GM20000 (cell line): Measurements from ENCODE around the gene OSBPL6.

Source experiments
- DNase-seq: peaks from one replicate; pipeline ENCODE4 v3.0.0; 2012; ENCODE audit warnings: low spot score
- CTCF ChIP-seq: IDR thresholded peaks from 2 replicates; pipeline ENCODE4 v1.5.1; 2012; ENCODE audit warnings: mild to moderate bottlenecking, control low read depth; ENCODE audit errors: extremely low read depth, missing control alignments

OSBPL6 gene

DNA sequence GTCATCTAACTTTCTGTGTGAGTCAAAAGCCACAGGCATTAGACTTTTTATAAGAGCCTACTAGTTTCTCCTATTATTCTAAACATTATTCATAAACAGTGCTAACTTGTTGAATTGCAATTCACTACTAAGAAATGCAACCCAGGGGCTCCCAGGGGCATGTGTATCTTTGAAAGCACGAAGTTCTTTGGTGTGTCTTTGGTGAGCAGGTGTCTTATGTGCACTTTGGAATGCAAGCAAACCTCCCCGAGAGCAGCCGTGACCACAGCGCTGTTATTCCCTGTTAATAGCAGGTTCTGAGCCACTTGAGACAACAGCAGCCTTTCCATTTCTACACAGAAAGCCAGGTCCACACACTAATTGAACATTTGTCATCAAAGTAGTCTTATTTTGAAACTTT is 133.2 kb downstream of the OSBPL6 start:
- no peak for TF ChIP-seq CTCF
- no peak for DNase-seq

DNA sequence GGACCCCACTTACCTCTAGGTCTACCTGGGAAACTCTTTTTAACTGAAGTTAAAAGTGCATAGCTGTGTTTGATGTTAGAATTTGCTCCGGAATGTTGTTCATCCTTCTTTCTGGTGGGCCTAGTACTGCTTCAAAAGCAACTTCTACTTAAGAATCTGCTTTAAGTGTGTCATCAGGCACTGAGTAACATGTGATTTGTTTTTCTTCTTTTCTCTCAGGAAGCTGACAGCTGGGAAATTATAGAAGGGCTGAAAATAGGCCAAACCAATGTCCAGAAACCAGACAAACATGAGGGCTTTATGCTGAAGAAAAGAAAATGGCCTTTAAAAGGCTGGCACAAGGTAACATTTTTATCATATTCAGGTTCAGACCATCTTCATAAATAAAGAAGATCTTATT is 133.7 kb downstream of the OSBPL6 start:
- DNase-seq, result no peak
- no peak for TF ChIP-seq CTCF

GRCh38 chr2:178330175-178331017 is 136.1 kb downstream of the OSBPL6 start:
- DNase-seq, result no peak
- no peak for TF ChIP-seq CTCF

DNA sequence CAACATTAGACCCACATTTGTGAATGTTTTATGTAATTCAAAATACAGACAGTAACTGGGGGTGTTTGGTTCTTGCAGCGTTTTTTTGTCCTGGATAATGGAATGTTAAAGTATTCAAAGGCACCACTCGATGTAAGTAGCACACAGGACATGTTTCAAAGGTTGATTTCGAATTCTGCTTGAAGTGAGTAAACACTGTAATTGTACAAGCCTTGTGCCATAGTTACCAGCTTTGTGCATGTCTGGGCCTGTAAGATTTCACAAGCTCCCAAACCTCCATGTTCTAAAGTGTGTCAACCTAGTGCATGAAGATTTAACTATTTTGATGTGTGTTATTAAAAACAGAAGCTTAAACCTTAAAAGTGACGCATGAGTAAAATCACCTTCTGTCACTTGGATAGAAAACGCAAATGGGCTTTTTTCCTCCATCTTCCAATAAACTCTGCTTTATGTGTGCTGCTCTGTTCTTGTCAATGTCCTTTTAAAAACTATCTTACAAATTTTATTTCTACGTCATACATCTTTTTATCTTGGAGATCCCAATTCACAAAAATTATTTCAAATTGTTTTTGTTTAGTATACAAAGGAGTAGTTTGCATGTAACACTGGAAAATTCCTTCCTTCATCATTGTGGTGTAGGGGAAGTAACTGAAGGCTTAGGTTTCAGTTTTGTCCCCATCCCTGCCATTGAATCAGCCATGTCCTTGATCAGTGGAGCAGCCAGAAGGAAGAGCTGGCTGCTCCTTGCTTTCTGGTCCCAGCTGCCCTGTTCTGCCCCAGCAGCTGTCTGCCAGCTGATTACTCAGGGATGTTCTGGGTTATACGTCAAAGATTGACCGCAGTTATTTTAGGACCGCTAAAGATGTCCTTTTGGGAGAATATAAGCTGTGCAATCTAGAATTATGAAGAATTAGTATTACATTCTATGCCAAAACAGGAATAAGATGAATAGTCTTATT is 137.4 kb downstream of the OSBPL6 start:
- no peak for TF ChIP-seq CTCF
- DNase-seq, result no peak

GRCh38 chr2:178333851-178334250 is 139.5 kb downstream of the OSBPL6 start:
- no peak for DNase-seq
- no peak for TF ChIP-seq CTCF

GRCh38 chr2:178335230-178335629 is 140.9 kb downstream of the OSBPL6 start:
- TF ChIP-seq CTCF, result no peak

DNA sequence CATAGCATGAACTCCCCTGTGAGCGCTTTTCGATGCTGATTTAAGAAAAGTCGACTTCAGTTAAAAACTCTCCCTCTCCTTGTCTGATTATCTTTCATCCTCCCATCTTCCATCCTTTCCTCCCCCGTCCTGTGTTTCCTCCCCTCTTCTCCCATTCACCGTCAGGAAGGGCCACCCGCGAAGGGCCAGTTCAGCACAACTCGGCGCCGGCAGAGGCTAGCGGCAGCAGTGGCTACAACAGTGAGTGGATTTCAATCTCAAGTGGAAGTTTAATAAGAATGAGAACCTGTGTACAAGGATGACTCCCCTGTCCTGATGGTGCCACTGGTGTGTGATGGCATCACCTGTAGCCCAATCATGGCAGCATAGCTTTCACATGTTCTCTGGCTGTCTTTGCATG is 149.8 kb downstream of the OSBPL6 start:
- TF ChIP-seq CTCF, result no peak
- no peak for DNase-seq

More at GRCh38 chr2:178335230-178335629, 140.9 kb downstream of the OSBPL6 start:
- DNase-seq, result no peak
